ENCODE data around the gene YIPF1.

YIPF1 gene

DNA sequence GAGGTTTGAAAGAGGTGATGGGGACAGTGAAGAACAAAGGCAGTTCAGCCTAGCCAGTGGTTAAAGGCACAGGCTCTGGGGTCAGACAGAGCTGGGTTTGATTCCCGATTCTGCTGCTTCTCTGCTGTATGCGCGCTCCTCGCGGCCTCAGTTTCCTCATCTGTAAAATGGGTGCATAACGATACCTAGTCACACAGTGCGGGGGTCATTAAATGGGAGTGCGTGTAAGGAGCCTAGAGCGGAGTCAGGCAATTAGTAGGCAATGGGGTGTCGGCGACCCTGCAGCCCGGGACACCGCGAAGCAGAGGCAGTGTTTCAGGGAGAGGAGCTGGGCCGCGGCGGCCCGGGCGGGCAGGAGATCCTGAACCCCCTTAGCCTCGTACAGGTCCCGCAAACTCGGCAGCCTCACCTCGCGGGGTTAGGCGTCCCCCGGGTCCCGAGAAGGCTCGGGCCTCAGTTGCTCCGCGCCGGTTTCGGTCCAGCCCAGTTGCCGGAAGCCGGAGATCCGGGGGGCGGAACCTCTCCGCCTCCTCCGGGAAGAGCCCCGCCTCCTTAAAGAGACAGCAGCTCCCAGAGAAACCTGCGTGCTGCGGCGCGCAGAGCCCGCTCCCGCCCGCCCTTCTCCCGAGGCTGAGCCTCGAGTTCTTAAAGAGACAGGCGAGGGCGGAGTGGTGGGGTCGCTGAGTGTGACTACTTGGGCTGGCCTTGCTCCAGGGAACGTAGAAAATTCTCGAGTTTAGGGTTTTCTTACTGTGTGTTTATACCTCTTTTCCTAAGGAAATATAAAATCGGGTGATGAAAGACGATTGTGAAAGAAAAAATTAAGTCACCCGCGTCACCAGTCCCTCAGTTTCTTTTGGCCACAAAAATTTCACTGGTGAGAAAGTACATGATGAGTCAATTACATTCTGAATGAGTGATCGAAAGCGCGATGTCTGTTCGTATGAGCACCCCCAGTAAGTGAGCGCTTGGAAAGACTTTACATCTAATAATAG, at the start of gene YIPF1:
TSS of gene YIPF1 (minus strand) at position 494 of the 995 bp plus-strand sequence. CDS start 860 bp downstream, outside the sequence.
- DNase-seq (ENCODE audit: low read depth) = peak; percentile 84

DNA sequence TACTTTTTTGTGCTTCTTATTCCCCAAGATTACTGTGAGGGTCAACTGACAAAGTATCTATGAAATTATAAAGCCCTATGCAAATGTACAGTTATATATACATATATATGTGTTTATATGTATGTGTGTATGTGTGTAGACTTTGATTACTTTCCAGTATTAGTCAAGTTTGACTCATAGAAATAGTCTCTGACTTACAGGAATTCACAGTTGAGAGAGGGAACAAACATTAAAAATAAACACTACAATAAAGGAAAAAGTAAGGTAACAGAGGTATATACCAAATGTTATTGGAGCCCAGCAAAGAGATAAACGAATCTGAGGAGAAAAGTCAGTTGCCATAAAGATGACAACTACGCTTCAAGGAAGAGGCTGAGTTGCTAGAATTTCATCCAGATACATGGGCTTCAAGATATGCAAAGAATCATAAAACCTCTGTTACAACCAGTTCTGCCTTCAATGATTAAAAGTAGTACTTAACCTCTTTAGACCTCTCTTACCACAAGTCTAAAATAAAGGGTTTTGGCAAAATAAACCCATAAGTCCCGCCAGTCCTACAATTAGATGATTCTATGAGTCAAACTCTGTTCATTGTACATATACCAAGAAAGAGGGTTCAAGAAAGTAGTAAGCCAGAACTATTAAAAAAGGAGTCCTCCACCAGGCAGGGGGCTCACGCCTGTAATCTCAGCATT, 48.7 kb upstream of the YIPF1 start:
- no peak for DNase-seq (ENCODE audit: low read depth)

DNA sequence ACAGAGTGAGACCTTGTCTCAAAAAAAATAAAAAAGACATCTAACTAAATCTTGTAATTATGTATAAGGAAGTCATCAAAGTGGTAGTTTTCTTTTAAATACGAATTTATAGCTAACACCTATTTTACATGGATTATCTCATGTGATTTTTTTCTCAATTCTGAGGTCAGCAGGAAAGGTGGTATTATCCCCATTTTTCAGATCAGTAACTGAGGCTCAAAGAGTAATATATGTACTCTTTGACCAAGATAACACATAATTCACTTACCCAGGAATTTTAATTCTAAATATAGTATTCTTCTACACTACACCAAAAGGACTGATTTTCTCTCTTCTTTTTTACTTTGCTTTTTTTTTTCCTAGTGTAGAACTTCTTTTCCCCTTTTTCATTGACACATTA, 46.8 kb upstream of the YIPF1 start:
- no peak for DNase-seq (ENCODE audit: low read depth)

DNA sequence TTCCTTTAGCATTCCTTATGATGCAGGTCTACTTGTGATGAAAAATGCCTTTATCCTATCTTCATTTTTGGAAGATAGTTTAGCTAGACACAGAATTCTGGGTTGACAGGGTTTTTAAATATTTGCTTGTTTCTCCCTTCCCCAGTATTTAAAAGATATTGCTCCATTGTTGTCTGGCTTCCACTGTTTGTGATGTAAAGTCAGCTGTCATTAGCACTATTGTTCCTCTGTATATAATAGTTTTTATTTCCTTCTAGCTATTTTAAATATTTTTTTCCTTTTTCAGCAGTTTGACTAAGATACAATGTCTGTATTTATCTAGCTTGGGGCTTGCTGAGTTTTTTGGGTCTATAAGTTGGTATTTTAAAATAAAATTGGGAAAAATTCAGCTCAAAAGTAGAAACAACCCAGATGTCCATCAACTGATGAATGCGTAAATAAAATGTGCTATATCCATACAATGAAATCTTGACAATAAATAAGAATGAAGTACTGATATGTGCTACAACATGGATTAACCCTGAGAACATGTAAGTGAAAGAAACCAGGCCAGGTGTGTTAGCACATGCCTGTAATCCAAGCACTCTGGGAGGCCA, 44.7 kb upstream of the YIPF1 start:
- DNase-seq (ENCODE audit: low read depth) = no peak

DNA sequence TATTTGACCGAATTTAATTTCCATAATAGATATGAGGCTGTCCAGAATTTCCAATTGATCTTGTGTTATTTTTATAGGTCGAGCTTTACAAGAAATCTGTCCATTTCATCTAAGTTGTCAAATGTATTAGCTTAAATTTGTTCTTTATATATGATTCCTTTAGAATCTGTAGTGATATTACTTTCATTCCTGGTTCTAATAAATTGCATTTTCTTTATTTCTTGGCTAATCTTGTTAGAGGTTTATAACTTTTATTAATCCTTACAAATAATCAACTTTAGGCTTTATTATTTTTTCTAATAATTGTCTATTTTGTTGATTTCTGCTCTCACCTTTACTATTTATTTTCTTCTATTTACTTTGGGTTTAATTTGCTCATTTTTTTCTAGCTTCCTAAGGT, 41.9 kb upstream of the YIPF1 start:
- no peak for DNase-seq (ENCODE audit: low read depth)

DNA sequence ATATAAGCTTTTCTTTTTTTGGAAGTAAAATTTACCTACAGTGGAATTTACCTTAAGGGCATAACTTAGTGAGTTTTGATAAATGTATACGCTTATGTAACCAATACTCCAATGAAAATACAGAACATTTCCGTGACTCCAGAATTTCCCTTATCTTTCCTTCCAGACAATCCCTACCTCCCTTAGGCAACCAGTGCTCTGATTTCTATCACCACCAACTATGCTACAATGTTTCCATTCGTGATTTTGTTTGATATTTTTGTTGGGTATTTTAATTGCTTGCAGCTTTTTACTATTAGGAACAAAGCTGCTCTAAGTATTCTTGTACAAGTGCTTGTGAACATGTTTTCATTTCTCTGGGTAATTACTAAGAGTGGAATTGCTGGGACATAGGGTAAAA, 41.3 kb upstream of the YIPF1 start:
- DNase-seq (ENCODE audit: low read depth) = no peak

DNA sequence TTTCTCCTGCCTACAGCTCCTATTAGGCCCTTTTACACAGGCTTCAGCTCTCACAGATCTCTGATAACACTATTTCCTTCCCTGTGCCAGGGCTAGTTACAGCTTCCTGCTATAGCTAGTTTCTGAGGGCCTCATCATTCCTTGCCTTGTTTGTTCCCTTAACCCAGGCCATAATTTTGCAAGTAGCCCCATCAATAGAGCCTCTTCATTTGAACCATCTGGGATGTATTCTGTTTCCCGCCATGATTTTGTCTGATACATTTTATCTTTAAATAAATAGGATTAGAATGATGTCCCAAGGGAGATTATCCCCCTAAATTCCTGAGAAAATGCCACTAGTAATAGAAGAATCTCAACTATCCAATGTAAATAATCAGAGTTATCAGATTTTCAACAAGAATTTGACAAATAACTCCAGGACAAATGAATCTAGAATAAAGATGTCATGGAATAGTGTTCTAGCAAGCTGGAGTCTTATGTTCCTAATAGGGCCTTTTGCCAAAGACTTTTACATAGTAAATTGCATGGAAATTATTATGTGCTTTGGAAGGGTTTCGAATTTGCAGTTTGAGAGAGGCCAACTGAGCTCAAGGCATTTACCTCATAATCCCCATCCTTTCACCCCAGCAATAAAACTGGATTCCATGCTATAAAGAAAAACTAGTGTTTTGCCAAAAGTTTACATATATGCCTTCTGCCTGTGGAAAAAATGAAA, 39.8 kb upstream of the YIPF1 start:
- DNase-seq (ENCODE audit: low read depth) = no peak

DNA sequence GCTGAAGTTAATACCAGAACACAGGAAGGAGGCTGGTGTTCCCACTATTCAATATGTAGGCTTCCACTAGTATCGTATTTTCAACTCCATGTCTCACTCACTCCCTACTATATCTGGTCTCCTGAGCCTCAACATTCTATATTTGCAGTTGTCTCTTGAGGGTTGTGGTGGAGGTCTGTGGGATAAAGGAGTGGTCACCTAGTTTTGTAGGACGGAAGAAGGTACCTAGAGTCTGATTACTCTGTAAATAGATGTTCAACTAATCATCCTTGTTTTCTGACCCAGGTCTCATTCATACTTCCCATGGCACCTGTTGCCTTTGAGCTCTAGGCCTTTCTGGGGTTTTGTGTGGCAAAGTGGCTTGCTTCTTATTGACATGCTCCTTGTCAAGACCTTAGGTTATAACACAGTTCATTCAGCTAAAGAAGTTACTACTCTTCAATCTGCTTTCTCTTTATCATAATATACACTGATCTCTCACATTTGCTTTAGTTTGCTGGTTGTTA, 37.8 kb upstream of the YIPF1 start:
- no peak for DNase-seq (ENCODE audit: low read depth)

DNA sequence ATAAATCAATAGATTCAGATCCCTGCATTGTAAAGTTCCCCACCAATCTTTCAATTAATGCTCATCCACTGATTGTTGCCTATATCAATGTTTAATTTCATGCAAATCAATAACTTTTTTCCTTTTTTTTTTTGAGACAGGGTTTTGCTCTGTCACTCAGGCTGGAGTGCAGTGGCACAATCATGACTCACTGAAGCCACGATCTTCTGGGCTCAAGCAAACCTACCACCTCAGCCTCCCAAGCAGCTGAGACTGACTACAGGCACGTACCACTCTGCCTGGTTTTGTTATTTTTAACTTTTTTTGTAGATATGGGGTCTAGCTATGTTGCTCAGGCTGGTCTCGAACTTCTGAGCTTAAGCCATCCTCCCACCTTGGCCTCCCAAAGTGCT, 30.1 kb upstream of the YIPF1 start:
- DNase-seq (ENCODE audit: low read depth) = no peak

DNA sequence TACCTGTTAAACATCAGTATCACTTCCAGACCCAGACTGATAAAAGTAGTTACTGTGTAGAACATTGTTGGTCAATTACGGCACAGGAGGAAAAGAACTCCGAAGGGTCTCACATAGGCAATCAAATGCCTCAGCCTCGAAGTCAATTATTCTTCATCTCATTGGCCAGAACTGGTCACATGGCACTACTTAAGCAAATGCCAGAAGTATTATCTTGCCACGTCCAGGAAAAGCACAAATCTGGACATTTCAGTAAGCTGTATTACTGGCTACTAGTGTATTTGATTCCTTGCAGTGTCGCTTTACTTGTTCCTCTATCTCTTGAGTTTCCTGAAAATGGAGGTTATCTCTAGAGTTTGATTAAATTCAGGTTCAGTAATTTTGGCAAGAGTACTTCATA, 28.7 kb upstream of the YIPF1 start:
- no peak for DNase-seq (ENCODE audit: low read depth)

DNA sequence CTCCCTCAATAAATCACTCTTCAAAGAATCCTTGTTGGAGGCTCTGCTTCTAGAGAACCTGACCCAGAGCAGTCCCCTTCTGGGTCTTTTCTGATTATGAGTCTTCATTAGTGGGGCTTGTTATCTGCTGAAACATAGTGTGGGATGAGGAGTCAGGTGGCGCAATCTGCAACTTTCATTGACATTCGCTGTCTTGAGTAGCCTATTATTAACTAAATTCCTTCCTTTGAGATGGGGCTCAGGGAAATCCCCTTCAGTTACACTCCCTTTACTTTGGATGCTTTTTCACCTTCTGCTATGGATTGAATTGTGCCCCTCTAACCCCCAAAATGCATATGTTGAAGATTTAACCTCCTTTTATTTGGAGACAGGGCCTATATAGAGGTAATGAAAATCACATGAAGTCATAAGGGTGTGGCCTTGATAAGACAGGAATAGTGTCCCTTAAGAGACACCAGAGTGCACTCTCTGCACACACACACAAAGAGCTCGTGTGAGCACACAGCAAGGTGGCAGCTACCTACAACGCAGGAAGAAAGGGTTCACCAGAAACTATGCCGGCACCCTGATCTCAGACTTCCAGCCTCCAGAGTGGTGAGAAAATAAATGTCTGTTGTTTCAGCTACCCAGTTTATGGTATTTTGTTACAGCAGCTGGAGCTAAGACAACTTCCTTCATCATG, 23.9 kb upstream of the YIPF1 start:
- no peak for DNase-seq (ENCODE audit: low read depth)

DNA sequence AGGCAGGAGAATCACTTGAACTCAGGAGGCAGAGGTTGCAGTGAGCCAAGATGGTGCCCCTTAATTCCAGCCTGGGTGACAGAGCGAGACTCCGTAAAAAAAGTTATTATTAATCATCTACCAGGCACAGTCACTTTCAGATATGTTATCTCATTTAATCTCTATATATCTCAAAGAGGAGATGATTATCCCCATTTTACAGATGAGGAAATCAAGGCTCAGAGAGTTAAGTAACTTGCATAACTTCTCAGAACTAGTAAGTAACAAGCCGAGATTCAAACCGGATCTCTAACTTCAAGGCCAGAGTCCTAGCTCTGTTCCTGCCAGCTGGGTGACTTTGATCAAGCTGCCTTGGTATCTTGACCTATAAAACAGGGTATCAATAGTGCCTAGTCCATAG, 21.8 kb upstream of the YIPF1 start:
- no peak for DNase-seq (ENCODE audit: low read depth)

DNA sequence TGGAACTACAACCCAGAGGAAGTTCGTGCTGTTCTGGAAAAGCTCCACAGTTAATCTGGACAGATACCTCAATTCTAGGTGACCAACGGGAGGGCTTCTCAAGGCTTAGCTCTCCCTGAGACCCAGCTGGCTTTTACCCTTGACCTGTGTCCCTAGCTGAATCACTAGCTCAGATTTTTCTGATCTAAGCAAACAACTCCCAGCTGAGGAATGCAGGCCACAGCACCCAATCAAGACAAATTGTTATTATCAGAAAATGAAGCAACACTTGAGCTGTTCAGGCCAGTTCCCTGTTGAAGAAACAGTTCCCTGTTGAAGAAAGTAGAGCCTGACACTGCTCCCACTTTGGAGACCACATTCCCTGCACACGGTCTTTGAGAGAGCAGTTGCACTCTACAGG, 20.3 kb upstream of the YIPF1 start:
- no peak for DNase-seq (ENCODE audit: low read depth)

DNA sequence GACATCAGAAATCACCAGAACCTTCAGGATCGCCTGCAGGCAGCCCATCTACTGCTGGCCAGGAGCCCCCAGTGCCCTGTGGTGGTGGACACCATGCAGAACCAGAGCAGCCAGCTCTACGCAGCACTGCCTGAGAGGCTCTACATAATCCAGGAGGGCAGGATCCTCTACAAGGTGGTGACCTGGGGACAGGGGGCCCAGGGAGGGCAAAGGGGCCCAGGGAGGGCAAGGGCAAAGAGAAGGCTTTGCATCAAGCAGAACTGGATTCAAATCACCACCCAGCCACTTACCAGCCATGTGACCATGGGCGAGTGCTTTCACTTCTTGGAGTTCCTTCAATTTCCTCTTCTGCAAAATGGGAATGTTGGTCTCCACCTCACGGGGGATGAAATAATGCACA, 16.5 kb upstream of the YIPF1 start:
- DNase-seq (ENCODE audit: low read depth) = no peak

DNA sequence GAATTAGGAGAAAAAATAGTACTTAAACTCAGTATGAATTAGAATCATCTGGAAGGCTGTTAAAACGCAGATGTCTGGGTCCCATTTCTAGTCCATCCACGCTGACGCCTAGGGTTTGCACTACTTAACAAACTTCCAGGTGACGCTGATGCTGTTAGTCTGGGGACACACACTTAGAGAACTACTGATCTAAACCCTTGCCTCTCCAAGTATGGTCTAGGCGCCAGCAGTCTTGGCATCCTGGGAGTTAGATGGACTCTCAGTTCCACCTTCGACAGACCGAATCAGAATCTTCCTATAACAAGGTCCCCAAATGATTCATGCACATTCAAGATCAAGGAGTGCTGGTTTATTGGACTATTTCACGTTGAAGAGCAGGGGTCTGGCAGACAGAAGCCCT, 15.9 kb upstream of the YIPF1 start:
- DNase-seq (ENCODE audit: low read depth) = no peak

DNA sequence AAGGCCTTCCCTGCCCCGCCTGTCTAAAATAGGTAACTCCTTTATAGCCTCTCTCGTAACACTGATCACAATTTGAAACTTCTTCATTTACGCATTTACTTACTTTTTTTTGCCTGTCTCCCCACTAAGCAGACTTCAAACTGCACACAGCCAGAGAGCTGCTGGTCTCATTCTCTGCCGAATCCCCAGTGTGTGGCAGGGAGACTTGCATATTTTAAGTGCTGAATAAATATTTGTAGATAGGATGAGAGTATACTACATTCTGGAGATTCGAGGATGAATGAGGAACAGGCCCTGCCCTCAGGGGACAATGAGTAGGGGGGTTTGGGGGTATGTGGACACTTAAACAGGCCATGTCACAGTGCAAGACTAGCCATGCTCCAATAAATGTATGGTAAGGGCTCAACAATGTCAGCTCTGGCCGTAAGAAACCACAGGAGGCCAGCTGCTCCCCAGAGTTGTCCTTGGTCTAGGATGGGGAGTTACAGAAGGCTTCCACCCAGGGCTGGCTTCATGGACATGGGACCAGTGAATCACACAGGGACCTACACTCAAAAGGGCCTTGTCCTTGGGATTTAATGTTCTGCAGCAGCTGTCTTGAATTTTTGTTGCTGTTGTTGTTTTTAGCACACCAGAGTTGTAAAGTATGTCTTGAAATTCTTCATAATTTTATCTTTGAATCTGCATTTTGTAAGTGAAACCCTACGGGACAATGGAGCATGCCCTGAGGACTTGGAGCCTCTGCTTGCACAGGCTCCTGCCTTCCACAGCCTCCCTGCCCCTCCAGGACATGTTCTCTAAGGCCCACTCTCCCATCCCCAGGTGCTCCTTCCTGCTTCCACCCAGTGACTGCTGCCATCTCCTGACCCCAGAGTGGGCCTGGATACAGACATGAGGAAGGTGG, 12.9 kb upstream of the YIPF1 start:
- no peak for DNase-seq (ENCODE audit: low read depth)

DNA sequence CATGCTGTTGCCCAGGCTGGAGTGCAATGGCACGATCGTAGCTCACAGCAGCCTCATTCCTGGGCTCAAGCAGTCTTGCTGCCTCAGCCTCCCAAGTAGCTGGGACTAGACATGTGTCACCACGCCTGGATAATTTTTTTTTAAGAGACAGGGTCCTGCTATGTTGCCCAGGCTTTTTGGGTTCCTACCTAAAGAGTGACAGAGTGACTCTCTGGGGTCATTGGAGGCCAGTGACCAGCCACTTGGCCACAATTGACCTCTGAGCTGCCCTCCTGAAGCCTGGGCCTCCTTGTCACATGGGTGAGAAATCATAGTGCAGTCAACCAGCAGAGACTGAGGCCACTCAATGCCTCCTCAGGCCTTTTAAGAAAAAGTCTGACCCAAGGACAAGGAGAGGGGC, 10.1 kb upstream of the YIPF1 start:
- DNase-seq (ENCODE audit: low read depth) = no peak

DNA sequence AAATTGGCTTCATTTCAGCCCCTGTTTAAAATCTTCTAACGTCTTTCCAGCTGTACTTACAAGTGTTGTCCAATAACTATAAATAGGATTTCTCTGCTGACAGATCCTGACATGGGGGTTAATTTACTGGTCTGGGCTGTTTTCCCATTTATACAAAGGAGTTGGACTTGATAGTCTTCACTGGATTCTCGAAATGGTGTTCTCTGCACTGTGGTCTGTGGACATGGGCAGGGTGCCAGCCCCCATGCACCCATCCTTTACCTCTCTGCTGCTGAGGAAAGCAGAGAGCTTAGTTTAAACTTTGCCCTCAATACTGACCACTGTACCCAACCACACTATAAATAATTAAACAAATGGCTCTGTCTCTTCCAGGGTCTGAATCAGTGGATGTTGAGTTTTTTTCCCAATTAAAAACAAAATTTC, 9.6 kb upstream of the YIPF1 start:
- peak; percentile 22 for DNase-seq (ENCODE audit: low read depth)

DNA sequence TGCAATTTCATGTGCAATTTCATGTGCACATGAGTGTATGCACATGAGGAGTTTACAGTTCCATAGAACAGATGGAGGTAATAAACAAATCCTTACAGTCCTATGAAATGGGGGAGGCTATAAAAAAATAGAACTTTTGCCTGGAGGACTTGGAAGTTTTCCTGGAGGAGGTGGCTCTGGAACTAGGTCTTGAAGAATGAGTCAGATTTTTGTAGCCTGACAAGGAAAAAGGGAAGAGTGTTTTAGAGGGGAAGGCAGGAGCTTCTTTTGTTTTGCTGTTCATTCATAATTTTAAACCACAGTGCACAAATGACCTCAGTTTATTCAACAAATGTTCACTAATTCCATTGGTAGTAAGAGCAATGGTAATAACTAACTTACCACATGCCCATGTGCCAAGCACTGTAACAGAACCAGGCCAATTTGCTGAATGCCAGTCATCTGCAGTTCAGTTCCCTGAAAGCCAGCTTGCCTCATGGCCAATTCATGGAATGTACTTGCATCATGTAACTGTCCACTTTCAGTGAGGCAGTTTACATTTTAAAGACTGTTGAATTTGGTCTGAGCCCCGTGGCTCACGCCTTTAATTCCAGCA, 7.1 kb upstream of the YIPF1 start:
- DNase-seq (ENCODE audit: low read depth) = peak; percentile 70

DNA sequence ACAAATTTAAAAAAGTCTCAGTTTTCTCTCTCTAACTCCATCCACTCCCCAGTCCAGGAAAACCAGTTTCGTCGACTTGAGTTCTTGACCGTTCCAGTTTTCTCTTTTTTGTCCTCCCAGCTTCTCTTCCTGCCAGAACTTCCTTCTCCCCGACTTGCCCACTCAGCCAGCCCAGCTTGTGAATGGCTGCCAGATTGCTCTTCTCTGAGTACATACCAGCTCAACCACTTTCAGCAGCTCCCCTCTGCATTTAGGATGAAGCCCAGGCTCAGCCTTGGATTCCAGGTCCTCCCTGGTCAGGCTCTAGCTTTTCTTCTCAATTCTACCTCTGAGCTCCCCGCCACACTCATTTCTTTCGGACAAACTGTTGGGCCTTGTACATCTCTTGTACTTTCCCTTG, 5.8 kb upstream of the YIPF1 start:
- no peak for DNase-seq (ENCODE audit: low read depth)

Data from stromal cell of bone marrow (primary cell).